Mammary epithelial cell (primary cell): ENCODE data around the gene DNAH3.

Experiments used
- EZH2 ChIP-seq: IDR thresholded peaks from 2 replicates; pipeline ENCODE4 v1.6.1; 2012; ENCODE audit warnings: low read length, inconsistent platforms, borderline replicate concordance
- TF ChIP-seq, protein P1 (sequence below), 2 donors: IDR thresholded peaks in 1 of 2; conservative IDR thresholded peaks in 1 of 2; 2 replicates each; pipeline ENCODE4 v1.5.1; 2011 to 2012; ENCODE audit warnings: inconsistent platforms in 2 of 2, low read length in 2 of 2, mild to moderate bottlenecking in 2 of 2, control low read depth in 1 of 2, low read depth in 1 of 2; ENCODE audit not compliant: insufficient read depth in 1 of 2; ENCODE audit errors: extremely low read depth in 1 of 2

DNA sequence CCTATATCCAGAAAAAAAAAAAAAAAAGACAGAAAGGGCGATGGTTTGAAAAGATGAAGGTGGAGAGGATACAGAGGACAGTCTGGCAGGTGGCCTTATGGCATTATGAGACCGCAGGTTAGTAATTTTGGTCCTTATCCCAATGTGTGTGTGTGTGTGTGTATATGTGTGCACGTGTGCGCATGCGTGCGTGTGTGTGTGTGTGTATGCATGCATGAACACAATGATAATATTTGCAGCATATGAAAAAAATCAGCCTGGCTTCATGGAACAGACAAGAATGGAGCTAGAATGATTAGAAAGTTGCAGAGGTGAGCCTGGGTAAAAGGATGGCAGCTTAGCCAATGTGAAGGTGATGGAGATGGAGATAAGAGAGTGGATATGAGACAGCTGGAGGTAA lies 166.6 kb downstream of the DNAH3 start:
- TF ChIP-seq, protein P1, sequence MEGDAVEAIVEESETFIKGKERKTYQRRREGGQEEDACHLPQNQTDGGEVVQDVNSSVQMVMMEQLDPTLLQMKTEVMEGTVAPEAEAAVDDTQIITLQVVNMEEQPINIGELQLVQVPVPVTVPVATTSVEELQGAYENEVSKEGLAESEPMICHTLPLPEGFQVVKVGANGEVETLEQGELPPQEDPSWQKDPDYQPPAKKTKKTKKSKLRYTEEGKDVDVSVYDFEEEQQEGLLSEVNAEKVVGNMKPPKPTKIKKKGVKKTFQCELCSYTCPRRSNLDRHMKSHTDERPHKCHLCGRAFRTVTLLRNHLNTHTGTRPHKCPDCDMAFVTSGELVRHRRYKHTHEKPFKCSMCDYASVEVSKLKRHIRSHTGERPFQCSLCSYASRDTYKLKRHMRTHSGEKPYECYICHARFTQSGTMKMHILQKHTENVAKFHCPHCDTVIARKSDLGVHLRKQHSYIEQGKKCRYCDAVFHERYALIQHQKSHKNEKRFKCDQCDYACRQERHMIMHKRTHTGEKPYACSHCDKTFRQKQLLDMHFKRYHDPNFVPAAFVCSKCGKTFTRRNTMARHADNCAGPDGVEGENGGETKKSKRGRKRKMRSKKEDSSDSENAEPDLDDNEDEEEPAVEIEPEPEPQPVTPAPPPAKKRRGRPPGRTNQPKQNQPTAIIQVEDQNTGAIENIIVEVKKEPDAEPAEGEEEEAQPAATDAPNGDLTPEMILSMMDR (conservative IDR thresholded peaks at IDR 0.05 in 1 of 2, IDR thresholded peaks at IDR 0.05 in 1 of 2; ENCODE audit: extremely low read depth in 1 of 2, insufficient read depth in 1 of 2, low read depth in 1 of 2, low read length in 2 of 2), result no peak
- TF ChIP-seq EZH2, result no peak
